Measurements from ENCODE around the gene MRPL58.

GRCh38 chr17:75039238-75039637 lies 26.8 kb downstream of the MRPL58 start:
- TF ChIP-seq CTCF (IDR thresholded peaks at IDR 0.05) (no peak), ZNF671 (CRISPR knock-in tag; IDR thresholded peaks at IDR 0.05) (no peak), MAX (CRISPR knock-in tag; IDR thresholded peaks at IDR 0.05) (no peak), ESRRA (CRISPR knock-in tag; IDR thresholded peaks at IDR 0.05; ENCODE audit: borderline replicate concordance) (no peak)
- TF ChIP-seq, protein P1, sequence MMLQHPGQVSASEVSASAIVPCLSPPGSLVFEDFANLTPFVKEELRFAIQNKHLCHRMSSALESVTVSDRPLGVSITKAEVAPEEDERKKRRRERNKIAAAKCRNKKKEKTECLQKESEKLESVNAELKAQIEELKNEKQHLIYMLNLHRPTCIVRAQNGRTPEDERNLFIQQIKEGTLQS (CRISPR knock-in tag; conservative IDR thresholded peaks at IDR 0.05), result no peak
- TF ChIP-seq, protein P2, sequence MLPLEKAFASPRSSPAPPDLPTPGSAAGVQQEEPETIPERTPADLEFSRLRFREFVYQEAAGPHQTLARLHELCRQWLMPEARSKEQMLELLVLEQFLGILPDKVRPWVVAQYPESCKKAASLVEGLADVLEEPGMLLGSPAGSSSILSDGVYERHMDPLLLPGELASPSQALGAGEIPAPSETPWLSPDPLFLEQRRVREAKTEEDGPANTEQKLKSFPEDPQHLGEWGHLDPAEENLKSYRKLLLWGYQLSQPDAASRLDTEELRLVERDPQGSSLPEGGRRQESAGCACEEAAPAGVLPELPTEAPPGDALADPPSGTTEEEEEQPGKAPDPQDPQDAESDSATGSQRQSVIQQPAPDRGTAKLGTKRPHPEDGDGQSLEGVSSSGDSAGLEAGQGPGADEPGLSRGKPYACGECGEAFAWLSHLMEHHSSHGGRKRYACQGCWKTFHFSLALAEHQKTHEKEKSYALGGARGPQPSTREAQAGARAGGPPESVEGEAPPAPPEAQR (CRISPR knock-in tag; IDR thresholded peaks at IDR 0.05), result no peak

All from WTC11 (cell line).